ENCODE results near the gene TUBA4A.

GRCh38 chr2:219278655-219279150 lies 25.0 kb upstream of the TUBA4A start:
- TF ChIP-seq CTCF (IDR thresholded peaks at IDR 0.05; ENCODE audit: poor library complexity) (no peak), EZH2 (IDR thresholded peaks at IDR 0.05; ENCODE audit: borderline replicate concordance) (no peak), EZH2phosphoT487 (IDR thresholded peaks at IDR 0.05; ENCODE audit: low read depth, severe bottlenecking, unreplicated experiment) (no peak)

Measured in hepatocyte (in vitro differentiated cells).